Measurements from ENCODE around the gene ARID3B.
"Not testable (repeated sequence)": the region's sequence is repeated elsewhere in the genome, so short reads cannot be mapped to it uniquely, and the experiment has no call there.

The ARID3B gene

GRCh38 chr15:74615508-74616365 is 74.7 kb downstream of the ARID3B start, which contains the start of gene CLK3:
Gene CLK3, plus strand, starts transcription at chr15:74615836. Its CDS starts 3,361 bp downstream, at chr15:74619197.
- H3K4me3 ChIP-seq (ENCODE audit: low read length): peak within 1 kb of the TSS; percentile 95
- DNase-seq (ENCODE audit: low read depth, low spot score): peak; percentile 88

DNA sequence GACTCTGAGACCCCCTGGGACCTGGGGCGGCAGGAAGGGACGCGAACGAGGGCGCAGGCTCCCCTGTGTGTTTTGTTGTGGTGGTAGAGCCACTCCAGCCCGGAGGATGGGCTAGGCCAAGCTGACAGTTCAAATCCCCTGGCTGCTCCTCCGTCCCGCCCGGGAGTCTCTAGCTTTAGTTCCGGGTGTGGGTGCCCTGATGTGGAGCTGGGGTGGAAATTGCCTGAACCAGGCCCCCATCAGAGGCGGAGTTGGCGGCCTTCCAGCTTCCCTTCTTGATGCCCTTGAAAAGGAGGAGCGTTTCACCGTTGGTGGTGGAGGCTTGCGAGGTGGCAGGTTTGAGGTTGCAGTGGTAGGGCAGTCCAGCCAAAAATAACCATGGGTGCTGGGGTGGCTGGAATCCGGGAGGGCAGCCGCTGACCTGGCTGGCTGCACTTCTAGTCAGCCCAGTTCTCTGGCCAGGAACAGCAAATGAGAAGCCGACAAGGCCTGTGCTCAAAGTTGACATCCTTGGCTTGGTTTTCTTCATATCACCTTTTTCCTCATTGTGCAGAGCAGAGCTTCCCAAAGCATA is 75.4 kb downstream of the ARID3B start:
- H3K4me3 ChIP-seq (ENCODE audit: low read length): peak overlapping the region; percentile 95
- DNase-seq (ENCODE audit: low read depth, low spot score): peak; percentile 71

- H3K4me3 ChIP-seq (ENCODE audit: low read length): peak overlapping the region; percentile 95
- no peak for DNase-seq (ENCODE audit: low read depth, low spot score)
These were observed 76.0 kb downstream of the ARID3B start for GRCh38 chr15:74616996-74617395.

- no peak for DNase-seq (ENCODE audit: low read depth, low spot score)
- H3K4me3 ChIP-seq (ENCODE audit: low read length): no peak overlapping the region
These were observed 78.0 kb downstream of the ARID3B start for GRCh38 chr15:74618841-74619596.

DNA sequence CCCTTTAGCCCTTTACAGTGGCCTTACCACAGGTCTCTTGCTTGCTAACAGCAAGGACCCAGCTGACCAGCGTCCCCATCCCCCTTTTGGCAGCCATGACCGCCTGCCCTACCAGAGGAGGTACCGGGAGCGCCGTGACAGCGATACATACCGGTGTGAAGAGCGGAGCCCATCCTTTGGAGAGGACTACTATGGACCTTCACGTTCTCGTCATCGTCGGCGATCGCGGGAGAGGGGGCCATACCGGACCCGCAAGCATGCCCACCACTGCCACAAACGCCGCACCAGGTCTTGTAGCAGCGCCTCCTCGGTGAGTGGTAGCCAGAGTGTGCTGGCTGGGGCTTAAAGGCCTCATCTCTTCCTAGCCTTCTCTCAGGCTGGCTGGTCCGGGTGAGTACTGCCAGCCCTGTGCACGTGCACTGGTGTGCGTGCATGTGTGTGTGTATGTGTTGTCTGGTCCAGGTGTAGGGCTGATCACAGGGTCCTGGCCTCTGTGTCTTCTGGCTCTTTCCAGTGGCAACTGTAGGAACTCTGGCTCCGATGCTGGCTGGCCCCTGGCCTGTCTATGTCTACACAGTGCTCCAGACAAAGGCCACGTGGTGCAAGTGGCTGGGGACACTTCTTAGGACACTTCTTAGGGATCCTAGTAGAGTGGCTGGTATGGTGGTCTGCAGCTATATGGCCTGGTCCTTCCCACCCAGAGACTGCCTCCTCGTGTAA is 79.1 kb downstream of the ARID3B start:
- DNase-seq (ENCODE audit: low read depth, low spot score): no peak
- no peak overlapping the region for H3K4me3 ChIP-seq (ENCODE audit: low read length)

- DNase-seq (ENCODE audit: low read depth, low spot score): peak; percentile 71
- no peak overlapping the region for H3K4me3 ChIP-seq (ENCODE audit: low read length)
These were observed 79.9 kb downstream of the ARID3B start for GRCh38 chr15:74620636-74621545.

DNA sequence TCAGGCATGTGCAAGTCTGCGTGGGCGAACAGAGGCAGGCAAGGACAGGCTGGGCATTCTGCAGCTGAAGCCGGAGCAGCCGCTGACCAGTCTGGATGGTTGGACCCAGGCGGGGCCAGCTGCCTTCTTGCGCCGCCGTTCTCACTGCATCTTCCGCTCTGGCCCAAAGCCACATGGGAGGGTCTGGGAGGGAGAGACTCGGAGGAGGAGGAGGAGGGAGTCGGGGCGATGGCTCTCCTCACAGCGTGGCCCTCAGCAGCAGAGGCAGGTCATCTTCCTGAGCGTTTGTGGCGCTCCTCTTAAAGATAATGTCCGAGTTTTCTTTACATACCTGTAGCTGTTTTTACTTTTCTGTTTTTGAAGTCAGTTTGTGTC is 80.5 kb downstream of the ARID3B start:
- no peak for DNase-seq (ENCODE audit: low read depth, low spot score)
- no peak overlapping the region for H3K4me3 ChIP-seq (ENCODE audit: low read length)

- DNase-seq (ENCODE audit: low read depth, low spot score): no peak
- H3K4me3 ChIP-seq (ENCODE audit: low read length): no peak overlapping the region
These were observed 80.9 kb downstream of the ARID3B start for GRCh38 chr15:74621936-74622335.

DNA sequence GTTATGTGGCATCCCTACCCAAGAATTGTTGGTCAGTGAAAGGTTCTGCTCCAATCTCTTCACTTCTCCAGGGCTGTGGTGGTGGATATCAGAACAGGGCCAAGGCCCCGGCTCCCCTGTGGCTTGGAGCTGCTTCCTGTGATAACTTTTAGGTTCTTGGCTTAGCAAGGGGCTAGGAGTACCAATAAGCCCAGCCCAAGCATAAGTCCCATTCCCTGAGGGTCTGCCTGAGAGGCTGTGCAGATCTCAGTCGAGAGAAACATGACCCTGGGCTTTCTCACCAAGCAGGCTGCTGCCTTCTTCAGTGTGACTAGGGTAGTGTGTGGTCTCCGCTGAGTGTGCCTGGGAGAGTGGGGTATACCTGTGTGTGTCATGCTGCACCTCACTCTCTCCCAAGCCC is 81.7 kb downstream of the ARID3B start:
- no peak overlapping the region for H3K4me3 ChIP-seq (ENCODE audit: low read length)
- DNase-seq (ENCODE audit: low read depth, low spot score): no peak

DNA sequence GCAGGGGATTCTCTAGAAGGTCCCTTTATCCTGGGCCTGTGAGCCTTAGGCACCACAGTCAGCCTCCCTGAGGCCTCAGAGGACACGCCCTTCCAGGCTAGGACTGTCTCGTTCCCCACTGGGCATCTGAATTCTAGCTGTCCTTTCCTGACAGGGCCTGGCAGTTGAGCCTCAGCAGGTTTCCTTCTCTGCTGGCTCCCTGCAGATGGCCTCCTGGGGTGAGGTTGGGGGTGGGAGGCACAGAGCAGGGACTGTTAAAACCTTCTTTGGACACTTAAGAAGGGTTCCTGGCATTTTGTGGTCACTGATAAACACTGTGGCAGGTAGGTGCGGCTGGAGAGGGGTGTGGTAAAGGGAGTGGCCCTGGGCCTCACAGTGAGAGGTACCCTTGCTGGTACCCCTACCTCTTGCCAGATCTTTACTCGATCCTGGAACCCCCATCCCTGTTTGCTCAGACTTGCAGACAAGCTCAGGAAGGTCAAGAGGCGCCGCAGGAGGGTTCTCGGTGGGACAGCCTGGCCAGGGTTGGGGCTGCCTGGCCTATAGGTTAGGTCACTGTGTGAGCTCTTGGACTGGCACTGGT is 83.1 kb downstream of the ARID3B start:
- no peak for DNase-seq (ENCODE audit: low read depth, low spot score)
- no peak overlapping the region for H3K4me3 ChIP-seq (ENCODE audit: low read length)

DNA sequence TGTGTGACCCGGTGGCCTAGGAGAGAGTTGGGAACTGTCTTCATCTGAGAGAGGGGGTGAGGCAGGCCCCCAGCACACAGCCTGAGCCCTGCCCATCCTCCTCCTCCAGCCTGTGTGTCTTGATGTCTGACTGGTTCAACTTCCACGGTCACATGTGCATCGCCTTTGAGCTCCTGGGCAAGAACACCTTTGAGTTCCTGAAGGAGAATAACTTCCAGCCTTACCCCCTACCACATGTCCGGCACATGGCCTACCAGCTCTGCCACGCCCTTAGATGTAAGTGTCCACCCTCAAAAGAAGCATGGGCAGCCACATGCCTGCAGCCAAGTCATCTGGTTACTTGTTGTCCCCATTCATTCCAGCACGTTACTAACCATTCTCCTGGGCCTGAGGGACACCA is 84.7 kb downstream of the ARID3B start:
- no peak overlapping the region for H3K4me3 ChIP-seq (ENCODE audit: low read length)

GRCh38 chr15:74626336-74626735 is 85.3 kb downstream of the ARID3B start:
- DNase-seq (ENCODE audit: low read depth, low spot score): no peak
- no peak overlapping the region for H3K4me3 ChIP-seq (ENCODE audit: low read length)

More for the DNA sequence above, 84.7 kb downstream of the ARID3B start:
- no peak for DNase-seq (ENCODE audit: low read depth, low spot score)

DNA sequence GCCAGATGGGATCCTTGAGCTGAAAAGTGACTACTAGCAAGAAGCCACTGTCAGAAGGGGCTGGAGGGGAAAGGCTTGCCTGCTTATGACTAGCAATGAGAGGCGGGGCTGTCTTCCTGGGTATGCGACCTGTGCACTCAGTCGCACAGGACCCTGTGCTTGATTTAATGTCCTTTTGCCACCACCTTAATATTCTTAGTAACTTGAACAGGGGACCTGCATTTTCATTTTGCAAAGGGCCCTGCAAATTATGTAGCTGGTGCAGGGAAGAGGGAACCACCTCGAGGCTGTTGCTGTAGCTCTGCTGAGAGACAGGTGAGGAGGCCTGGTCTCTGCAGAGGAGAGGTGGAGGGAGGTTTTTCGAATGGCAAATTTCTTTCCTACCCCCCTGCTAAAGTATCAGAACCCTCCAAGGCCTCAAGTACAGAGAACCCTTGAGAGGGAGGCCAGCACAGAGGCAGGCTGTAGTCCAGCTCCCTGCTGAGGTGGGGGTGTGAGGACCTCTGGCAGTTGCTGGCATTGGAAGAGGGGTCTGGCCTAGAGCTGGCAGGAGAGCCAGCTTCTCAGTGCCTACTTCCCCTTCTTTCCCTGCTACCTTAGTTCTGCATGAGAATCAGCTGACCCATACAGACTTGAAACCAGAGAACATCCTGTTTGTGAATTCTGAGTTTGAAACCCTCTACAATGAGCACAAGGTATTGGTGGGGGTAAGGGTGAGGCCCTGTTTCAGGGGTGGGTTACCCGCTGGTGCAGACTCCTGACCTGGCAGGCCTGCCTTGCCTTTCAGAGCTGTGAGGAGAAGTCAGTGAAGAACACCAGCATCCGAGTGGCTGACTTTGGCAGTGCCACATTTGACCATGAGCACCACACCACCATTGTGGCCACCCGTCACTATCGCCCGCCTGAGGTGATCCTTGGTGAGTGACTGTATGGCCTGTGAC is 86.0 kb downstream of the ARID3B start:
- no peak for DNase-seq (ENCODE audit: low read depth, low spot score)
- no peak overlapping the region for H3K4me3 ChIP-seq (ENCODE audit: low read length)

DNA sequence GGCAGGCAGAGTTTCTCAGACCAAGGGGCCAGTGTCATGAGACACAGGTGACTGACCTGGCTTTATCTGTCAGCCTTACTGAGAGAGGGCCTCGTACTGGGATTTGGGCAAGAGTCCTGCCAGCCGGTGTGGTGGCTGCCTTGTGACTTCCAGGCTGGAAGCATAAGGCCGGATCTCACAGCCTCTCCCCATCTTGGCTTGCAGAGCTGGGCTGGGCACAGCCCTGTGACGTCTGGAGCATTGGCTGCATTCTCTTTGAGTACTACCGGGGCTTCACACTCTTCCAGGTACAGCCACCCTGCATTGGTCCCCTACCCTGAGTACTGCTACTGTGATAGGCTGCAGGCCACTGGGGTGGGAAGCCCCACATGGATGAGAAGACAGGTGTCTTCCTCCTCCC is 86.7 kb downstream of the ARID3B start:
- no peak for DNase-seq (ENCODE audit: low read depth, low spot score)
- no peak overlapping the region for H3K4me3 ChIP-seq (ENCODE audit: low read length)

DNA sequence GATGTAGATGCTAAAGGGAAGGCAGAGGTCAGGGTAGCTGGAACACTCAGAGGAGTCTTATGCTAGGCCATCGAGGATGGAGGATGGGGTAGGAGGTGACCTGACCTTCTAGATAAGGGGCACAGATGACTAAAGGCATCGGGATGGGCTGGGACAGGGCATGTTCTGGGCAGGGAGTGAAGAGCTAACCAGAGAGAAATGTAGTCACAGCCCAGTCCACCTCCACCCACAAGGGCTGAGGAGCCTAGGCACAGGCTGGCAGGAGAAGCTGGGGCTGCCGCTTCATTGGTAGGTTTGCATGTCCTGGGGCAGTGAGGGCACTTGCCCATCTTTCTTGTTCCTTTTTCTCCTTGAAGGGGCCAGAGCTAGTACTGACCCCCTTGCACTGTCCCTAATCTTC is 87.2 kb downstream of the ARID3B start:
- H3K4me3 ChIP-seq (ENCODE audit: low read length): no peak overlapping the region
- DNase-seq (ENCODE audit: low read depth, low spot score): no peak

DNA sequence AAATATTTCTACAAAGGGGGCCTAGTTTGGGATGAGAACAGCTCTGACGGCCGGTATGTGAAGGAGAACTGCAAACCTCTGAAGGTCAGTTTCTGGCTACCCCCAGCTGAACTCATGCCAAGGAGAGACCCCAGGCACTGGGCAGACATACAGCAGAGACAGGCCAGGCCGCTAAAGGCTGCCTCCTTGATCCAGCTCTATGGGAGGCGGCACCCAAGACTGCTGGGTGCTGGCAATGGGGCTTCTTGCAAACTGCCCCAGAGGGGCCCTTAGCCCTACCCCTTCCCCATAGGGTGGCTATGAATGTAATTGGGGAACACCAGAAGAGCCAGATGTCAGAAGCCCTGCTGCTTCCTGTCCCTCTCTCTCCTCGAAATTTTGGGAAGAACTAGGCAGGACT is 87.9 kb downstream of the ARID3B start:
- H3K4me3 ChIP-seq (ENCODE audit: low read length): no peak overlapping the region
- no peak for DNase-seq (ENCODE audit: low read depth, low spot score)

- DNase-seq (ENCODE audit: low read depth, low spot score); H3K4me3 ChIP-seq (ENCODE audit: low read length): not testable (repeated sequence)
These were observed 88.7 kb downstream of the ARID3B start for GRCh38 chr15:74629696-74630095.

All from Jurkat, Clone E6-1 (cell line).